CD4-positive, alpha-beta T cell treated with Interleukin-4 for 1 hour (primary cell): ENCODE results near the gene TBC1D9.
A peak's percentile ranks its signal among the peaks of the same experiment; 100 is the strongest.
"Not testable (repeated sequence)": the region's sequence is repeated elsewhere in the genome, so short reads cannot be mapped to it uniquely, and the experiment has no call there.

Source experiments
- DNase-seq, 2 donors: peaks; one replicate each; pipeline ENCODE4 v3.0.0-alpha.2; 2020 to 2022

The TBC1D9 gene

GRCh38 chr4:140752291-140753068, 3.7 kb downstream of the TBC1D9 start:
- DNase-seq, result no peak

DNA sequence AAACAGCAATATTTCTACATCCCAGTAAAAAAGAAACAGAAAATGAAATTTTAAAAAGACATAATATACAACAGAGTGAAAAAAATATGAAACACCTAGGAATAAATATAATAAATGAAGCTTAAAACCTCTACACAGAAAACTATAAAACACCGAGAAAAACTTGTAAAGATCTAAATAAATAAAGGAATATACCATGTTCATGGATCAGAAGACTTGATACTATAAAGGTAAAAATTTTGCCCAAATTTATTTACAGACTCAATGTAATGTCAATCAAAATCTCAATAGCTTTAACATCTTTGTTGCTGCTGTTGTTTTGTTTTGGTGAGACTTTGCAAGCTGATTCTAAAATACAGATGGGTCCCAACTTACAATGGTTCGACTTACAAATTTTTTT, 5.7 kb downstream of the TBC1D9 start:
- DNase-seq, result no peak

DNA sequence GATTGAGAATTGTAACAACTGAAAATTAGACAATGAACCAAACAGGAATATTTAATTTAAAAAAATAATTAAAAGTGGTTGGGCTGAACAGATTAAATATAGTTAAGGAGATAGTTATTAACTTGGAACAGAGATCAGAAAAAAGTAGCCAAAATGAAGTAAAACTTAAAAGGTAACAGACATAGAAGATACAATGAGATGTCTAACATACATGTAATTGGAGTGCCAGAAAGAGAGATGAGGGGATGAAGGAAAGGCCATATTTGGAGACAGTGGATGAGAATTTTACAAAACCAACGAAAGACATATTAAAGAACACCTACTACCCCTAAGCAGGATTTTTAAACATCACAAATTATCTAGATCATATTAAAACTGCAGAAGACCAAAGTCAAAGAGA, 8.0 kb downstream of the TBC1D9 start:
- no peak for DNase-seq

DNA sequence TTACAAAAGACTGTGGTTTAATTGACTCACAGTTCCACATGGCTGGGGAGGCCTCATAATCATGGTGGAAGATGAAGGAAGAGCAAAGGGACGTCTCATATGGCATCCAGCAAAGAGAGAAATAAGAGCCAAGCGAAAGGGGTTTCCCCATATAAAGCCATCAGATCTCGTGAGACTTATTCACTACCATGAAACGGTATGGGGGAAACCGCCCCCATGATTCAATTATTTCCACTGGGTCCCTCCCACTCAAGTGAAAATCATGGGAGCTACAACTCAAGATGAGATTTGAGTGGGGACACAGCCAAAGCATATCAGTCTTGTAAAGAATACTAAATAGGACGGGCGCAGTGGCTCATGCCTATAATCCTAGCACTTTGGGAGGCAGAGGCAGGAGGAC, 9.6 kb downstream of the TBC1D9 start:
- not testable (repeated sequence) for DNase-seq

GRCh38 chr4:140744421-140744820, 11.8 kb downstream of the TBC1D9 start:
- DNase-seq, result no peak

DNA sequence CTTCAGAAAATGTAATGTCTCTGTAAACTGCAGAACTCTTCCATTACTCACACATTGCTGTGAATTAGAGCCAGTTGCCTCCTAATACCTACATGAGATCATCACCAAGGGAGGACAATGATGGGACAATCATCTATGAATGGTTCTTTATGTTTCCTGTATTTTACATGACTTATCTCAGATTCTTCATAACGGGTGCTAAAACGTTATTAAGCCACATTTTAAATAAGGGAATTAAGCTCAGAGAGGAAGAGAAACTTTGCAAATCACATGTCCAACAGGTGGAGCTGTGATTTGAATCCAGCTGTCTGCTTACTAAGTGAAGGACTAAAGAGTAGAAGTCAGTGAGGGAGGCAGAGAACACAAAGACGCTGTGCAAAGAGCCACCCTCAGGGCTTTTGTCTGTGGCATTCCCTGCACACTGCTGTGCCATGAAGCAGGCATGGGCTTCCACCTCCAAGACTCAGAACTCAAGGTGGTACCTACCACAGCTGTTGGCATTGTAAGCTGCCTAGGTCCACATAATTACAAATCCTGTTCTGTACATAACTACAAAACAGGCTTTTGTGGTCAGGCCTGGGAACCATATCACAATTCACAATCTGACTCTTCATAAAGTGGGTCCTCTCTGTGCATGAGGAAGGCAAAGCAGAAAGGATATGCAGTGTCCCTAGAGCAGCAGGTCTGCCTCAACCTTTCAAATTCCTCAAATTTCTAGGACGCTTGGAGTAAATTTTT, 12.8 kb downstream of the TBC1D9 start:
- DNase-seq, result peak in 1 of 2 donors; percentile 45

- no peak for DNase-seq
Measured at GRCh38 chr4:140742838-140743193, 13.4 kb downstream of the TBC1D9 start.

DNA sequence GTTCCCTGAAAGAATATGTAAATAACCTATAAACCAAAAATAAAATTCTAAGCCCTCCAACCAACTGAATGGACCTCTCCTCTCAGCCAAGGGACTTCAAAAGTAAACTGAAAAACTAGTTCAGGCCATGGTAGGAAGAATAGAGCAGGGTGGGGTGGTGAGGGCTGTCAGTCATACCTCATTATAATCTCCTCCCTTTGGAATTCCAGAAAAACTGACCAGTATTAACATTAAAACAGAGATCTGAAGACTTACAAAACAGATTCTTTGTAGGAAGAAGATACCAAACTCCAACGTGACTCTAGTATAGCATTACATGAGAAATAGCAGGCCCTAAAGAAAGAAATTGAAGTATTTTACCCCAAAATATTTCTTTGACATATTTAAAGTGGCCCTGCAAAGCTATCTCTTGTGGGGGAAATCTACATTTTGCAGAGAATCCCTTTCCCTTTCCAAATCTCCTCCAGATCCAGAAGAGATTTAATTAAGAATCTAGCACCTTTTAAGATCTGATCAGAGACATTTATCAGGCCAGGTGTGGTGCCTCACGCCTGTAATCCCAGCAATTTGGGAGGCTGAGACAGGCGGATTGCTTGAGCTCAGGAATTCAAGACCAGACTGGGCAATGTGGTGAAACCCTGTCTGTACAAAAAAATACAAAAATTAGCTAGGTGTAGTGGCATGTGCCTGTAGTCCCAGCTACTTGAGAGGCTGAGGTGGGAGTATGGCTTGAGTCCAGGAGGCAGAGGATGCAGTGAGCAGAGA, 15.1 kb downstream of the TBC1D9 start:
- no peak for DNase-seq

GRCh38 chr4:140740422-140740821, 15.8 kb downstream of the TBC1D9 start:
- no peak for DNase-seq

- no peak for DNase-seq
Measured at GRCh38 chr4:140739971-140740370, 16.2 kb downstream of the TBC1D9 start.

- no peak for DNase-seq
Measured at GRCh38 chr4:140738139-140738538, 18.0 kb downstream of the TBC1D9 start.

GRCh38 chr4:140736669-140737343, 19.4 kb downstream of the TBC1D9 start:
- no peak for DNase-seq

GRCh38 chr4:140735779-140736391, 20.3 kb downstream of the TBC1D9 start:
- DNase-seq, result no peak

DNA sequence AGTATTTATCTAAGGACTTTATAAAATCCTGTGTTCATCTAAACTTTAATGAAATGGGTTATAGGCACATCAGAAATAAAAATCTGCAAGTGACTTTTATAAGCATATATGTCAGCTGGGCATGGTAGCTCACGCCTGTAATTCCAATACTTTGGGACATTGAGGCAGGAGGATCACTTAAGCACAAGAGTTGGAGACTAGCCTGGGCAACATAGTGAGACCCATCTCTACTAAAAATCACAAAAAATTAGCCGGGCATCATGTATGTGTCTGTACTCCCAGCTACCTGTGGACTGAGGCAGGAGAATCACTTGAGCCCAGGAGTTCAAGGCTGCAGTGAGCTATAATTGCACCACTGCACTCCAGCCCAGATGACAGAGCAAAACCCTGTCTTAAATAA, 20.9 kb downstream of the TBC1D9 start:
- DNase-seq, result no peak

GRCh38 chr4:140732780-140733179, 23.4 kb downstream of the TBC1D9 start:
- no peak for DNase-seq

DNA sequence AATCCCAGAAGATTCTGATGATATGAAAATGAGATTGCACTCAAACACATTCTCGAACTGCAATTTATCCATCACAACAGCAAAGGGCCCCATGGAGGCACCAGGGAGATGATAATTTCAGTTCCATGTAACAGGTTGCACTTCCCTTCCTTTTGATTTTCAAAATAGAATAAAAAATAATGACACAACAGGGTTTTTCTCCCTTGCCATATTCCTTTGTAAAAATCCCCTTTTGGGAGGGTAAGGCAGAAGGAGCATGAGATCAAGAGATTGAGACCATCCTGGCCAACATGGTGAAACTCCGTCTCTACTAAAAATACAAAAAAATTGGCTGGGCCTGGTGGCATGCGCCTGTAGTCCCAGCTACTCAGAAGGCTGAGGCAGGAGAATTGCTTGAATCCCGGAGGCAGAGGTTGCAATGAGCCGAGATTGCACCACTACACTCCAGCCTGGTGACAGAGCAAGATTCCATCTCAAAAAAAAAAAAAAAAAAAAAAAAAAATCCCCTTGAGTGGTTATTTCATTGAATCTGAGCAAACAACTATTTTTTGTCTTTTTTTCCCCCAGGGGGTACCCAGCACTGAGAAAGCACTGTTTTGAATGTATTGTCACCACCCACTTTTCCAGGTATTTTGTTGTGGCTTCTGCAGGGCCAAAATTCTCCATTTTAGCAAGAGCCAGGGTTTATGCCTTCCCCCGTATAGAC, 26.7 kb downstream of the TBC1D9 start:
- DNase-seq, result no peak

- DNase-seq, result no peak
Measured at GRCh38 chr4:140726776-140727500, 29.2 kb downstream of the TBC1D9 start.

GRCh38 chr4:140725556-140725955, 30.6 kb downstream of the TBC1D9 start:
- no peak for DNase-seq

- DNase-seq, result no peak
Measured at GRCh38 chr4:140724760-140725159, 31.4 kb downstream of the TBC1D9 start.

DNA sequence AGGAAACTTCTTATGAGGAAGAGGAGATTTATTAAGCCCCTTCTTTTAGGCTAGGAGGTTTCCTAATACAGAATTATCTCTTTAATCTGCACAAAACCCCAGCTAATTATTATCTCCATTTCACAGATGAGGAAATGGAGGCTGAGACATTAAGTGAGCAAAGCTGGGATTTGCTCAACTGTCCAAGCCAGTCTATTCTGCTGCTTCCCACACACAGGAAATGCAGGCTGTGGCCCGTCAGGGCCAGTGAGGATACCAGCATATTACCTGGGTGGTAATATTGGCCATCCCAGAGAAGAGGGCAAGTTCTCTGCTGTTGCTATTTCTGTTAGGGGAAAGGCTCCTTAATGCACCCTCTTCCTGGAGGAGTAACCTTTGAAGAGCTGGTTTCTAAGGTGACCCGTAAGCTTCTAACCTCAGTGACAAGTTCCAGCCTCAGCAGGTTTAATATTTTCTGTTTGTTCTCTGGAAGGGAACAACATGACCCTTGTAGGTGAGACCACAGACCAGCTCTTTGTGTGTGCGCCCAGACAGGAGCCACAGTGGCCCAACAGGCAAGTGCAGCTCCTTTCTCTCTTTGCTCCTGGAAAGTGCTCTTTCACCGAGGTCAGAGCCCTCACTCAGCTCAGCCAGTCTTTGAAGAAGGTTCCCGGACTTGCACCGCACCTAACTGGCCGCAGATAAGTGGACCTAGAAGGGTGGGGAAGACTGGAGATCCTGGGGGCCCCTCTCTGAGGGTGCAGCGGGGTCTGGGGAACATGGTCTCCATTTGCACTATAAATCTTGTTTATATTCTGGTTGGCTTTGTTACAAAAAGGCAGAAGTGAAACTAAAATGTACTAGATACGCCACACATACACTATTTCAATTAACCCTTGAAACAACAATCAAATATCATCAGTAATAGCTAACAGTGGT, 35.5 kb downstream of the TBC1D9 start:
- no peak for DNase-seq
